HG03378 (cell line): Measurements from ENCODE around the gene TNRC6A.
"Not testable (repeated sequence)": the region's sequence is repeated elsewhere in the genome, so short reads cannot be mapped to it uniquely, and the experiment has no call there.

Source experiments
- ATAC-seq: cut with Tn5 transposase; IDR thresholded peaks from one replicate; pipeline ENCODE4 v1.9.1; 2021; ENCODE audit warnings: mild to moderate bottlenecking, moderate library complexity; ENCODE audit not compliant: unreplicated experiment

Gene TNRC6A

GRCh38 chr16:24729243-24729950 lies at the start of gene TNRC6A:
TNRC6A (plus strand) TSS chr16:24729651; CDS start chr16:24729842, 191 bp downstream.
- ATAC-seq, result peak; percentile 73

GRCh38 chr16:24681793-24682192 lies 47.7 kb upstream of the TNRC6A start:
- ATAC-seq, result no peak

- no peak for ATAC-seq
Measured at GRCh38 chr16:24683250-24683649, 46.2 kb upstream of the TNRC6A start.

GRCh38 chr16:24683847-24684493 lies 45.5 kb upstream of the TNRC6A start:
- ATAC-seq, result no peak

- ATAC-seq, result no peak
Measured at GRCh38 chr16:24685539-24686432, 43.7 kb upstream of the TNRC6A start.

GRCh38 chr16:24686678-24687077 lies 42.8 kb upstream of the TNRC6A start:
- ATAC-seq, result no peak

- ATAC-seq, result no peak
Measured at GRCh38 chr16:24688359-24688758, 41.1 kb upstream of the TNRC6A start.

- no peak for ATAC-seq
Measured at GRCh38 chr16:24689128-24689527, 40.3 kb upstream of the TNRC6A start.

- no peak for ATAC-seq
Measured at GRCh38 chr16:24692854-24693253, 36.6 kb upstream of the TNRC6A start.

GRCh38 chr16:24694931-24695330 lies 34.5 kb upstream of the TNRC6A start:
- no peak for ATAC-seq

- no peak for ATAC-seq
Measured at GRCh38 chr16:24696699-24697098, 32.8 kb upstream of the TNRC6A start.

- no peak for ATAC-seq
Measured at GRCh38 chr16:24698308-24698707, 31.1 kb upstream of the TNRC6A start.

GRCh38 chr16:24699151-24699723 lies 30.2 kb upstream of the TNRC6A start:
- no peak for ATAC-seq

- ATAC-seq, result no peak
Measured at GRCh38 chr16:24700549-24701392, 28.7 kb upstream of the TNRC6A start.

GRCh38 chr16:24701521-24701951 lies 27.9 kb upstream of the TNRC6A start:
- ATAC-seq, result no peak

- ATAC-seq, result not testable (repeated sequence)
Measured at GRCh38 chr16:24707760-24708159, 21.7 kb upstream of the TNRC6A start.

- no peak for ATAC-seq
Measured at GRCh38 chr16:24713379-24713778, 16.1 kb upstream of the TNRC6A start.

- ATAC-seq, result no peak
Measured at GRCh38 chr16:24717411-24717810, 12.0 kb upstream of the TNRC6A start.

GRCh38 chr16:24718967-24719521 lies 10.4 kb upstream of the TNRC6A start:
- no peak for ATAC-seq

GRCh38 chr16:24721830-24722238 lies 7.6 kb upstream of the TNRC6A start:
- ATAC-seq, result no peak
